GM12878 (cell line): ENCODE data around the gene CYP3A7. TPM values are rescaled to one million over a fixed set of nuclear protein-coding genes. Genes with fewer than 3 reads are reported as not detected.

ENCODE experiments used
- ATAC-seq: fragments of 200-7000 bp; cut with Tn5 transposase; 3 replicates; pipeline ENCODE4 v1.9.1; 2020; ENCODE audit warnings: mild to moderate bottlenecking, moderate library complexity
- BruUV-seq: library from RNA; stranded (reverse); fragments of 400-500 nt; replicated peaks from 2 replicates; lab custom pipeline; 2021; lab: Mats Ljungman, UMichigan
- CTCF ChIA-PET: fragments of 300-600 bp; sonication (Branson Sonifier 250); formaldehyde crosslinking; extraction: SDS; loops from one replicate; lab custom pipeline; 2021; ENCODE audit warnings: inconsistent platforms; lab: Yijun Ruan, JAX
- POLR2A ChIA-PET: fragments of 350-600 bp; formaldehyde crosslinking; extraction: SDS; loops from one replicate; lab custom pipeline; 2021; ENCODE audit warnings: inconsistent platforms; lab: Charles Lee
- RAD21 ChIA-PET: fragments of 300-600 bp; sonication (Branson Sonifier 250); formaldehyde crosslinking; loops from one replicate; lab custom pipeline; 2023; ENCODE audit warnings: antibody characterized with exemption; ENCODE audit not compliant: unreplicated experiment; lab: Charles Lee
- SMC1A ChIA-PET: fragments of 300-600 bp; sonication (Branson Sonifier 250); formaldehyde crosslinking; loops from one replicate; lab custom pipeline; 2023; ENCODE audit not compliant: unreplicated experiment, uncharacterized antibody; lab: Charles Lee
- DNase-seq: peaks from one replicate; pipeline ENCODE4 v3.0.0-alpha.2; 2011; ENCODE audit warnings: low read depth, low spot score
- FAIRE-seq: peaks from 3 replicates; lab custom pipeline; 2011; peaks lifted over from hg19 to GRCh38; lab: Jason Lieb, UNC
- H2AFZ ChIP-seq: 2 replicates; pipeline ENCODE4 v1.6.0; 2011; ENCODE audit warnings: low read depth, low read length, control low read depth; ENCODE audit not compliant: control insufficient read depth
- H3K27ac ChIP-seq: 2 replicates; pipeline ENCODE4 v1.5.1; 2011; ENCODE audit warnings: control low read depth; ENCODE audit not compliant: control insufficient read depth, insufficient read depth
- H3K27me3 ChIP-seq, 2 experiments: replicated peaks in 1 of 2; 2 replicates each; pipeline versions ENCODE4 v1.6.0 to v1.6.1; 2011; ENCODE audit warnings: low read length in 1 of 2; ENCODE audit not compliant: control insufficient read depth in 2 of 2, insufficient read depth in 2 of 2
- H3K36me3 ChIP-seq, 2 experiments: 2 replicates each; pipeline ENCODE4 v1.5.1; 2011; ENCODE audit warnings: low read length in 1 of 2; ENCODE audit not compliant: control insufficient read depth in 2 of 2, insufficient read depth in 2 of 2
- H3K4me1 ChIP-seq: 2 replicates; pipeline ENCODE4 v1.6.1; 2011; ENCODE audit warnings: mild to moderate bottlenecking, low read length, moderate library complexity, mixed read lengths; ENCODE audit not compliant: control insufficient read depth, insufficient read depth
- H3K4me2 ChIP-seq: 2 replicates; pipeline ENCODE4 v1.6.0; 2011; ENCODE audit warnings: control low read depth; ENCODE audit not compliant: control insufficient read depth, insufficient read depth
- H3K4me3 ChIP-seq: fragments of 200-600 bp; sonication (generic); 2 replicates; pipeline ENCODE4 v1.5.1; 2016
- H3K79me2 ChIP-seq: 2 replicates; pipeline ENCODE4 v1.6.0; 2011; ENCODE audit warnings: low read length; ENCODE audit not compliant: control insufficient read depth, insufficient read depth
- H3K9ac ChIP-seq: 2 replicates; pipeline ENCODE4 v1.8.0; 2011; ENCODE audit warnings: low read length, control low read depth, mixed read lengths; ENCODE audit not compliant: control insufficient read depth, insufficient read depth
- H3K9me3 ChIP-seq: replicated peaks from 3 replicates; pipeline ENCODE4 v1.5.1; 2011; ENCODE audit warnings: mild to moderate bottlenecking, low read length; ENCODE audit not compliant: control insufficient read depth, insufficient read depth
- H4K20me1 ChIP-seq: 2 replicates; pipeline ENCODE4 v1.6.0; 2011; ENCODE audit not compliant: control insufficient read depth, insufficient read depth
- CBX3 ChIP-seq: fragments of 200-600 bp; sonication (generic); IDR thresholded peaks from 2 replicates; pipeline ENCODE4 v1.6.1; 2016; ENCODE audit warnings: low read depth, borderline replicate concordance
- CBX5 ChIP-seq: sonication (generic); IDR thresholded peaks from 2 replicates; pipeline ENCODE4 v1.6.1; 2016; ENCODE audit warnings: low read depth, moderate library complexity, mild to moderate bottlenecking, inconsistent platforms
- FOXK2 ChIP-seq: fragments of 450-650 bp; IDR thresholded peaks from 2 replicates; pipeline ENCODE4 v1.6.1; 2017; ENCODE audit warnings: mild to moderate bottlenecking, moderate library complexity
- POLR2A ChIP-seq: IDR thresholded peaks from 2 replicates; pipeline ENCODE4 v1.6.1; 2011; ENCODE audit warnings: low read depth, mild to moderate bottlenecking, low read length
- RAD51 ChIP-seq: fragments of 450-650 bp; IDR thresholded peaks from 2 replicates; pipeline ENCODE4 v1.6.1; 2016; ENCODE audit warnings: moderate library complexity, mild to moderate bottlenecking, inconsistent platforms
- RUNX3 ChIP-seq: IDR thresholded peaks from 2 replicates; pipeline ENCODE4 v1.6.1; 2012; ENCODE audit warnings: low read length, inconsistent platforms
- SMAD1 ChIP-seq: fragments of 450-650 bp; IDR thresholded peaks from 2 replicates; pipeline ENCODE4 v1.6.1; 2018; ENCODE audit warnings: mild to moderate bottlenecking, low read depth; ENCODE audit not compliant: partially characterized antibody
- SREBF2 ChIP-seq: IDR thresholded peaks from 2 replicates; pipeline ENCODE4 v1.6.1; 2012; ENCODE audit warnings: mild to moderate bottlenecking, low read length
- YBX1 ChIP-seq: fragments of 450-650 bp; IDR thresholded peaks from 2 replicates; pipeline ENCODE4 v1.6.1; 2016; ENCODE audit warnings: antibody characterized with exemption
- WGBS: methylation state at CpG from one replicate; pipeline ENCODE4 v1.1.6; 2016; ENCODE audit warnings: low lambda C conversion rate; ENCODE audit not compliant: insufficient replicate concordance, insufficient coverage; ENCODE audit errors: missing lambda C conversion rate; 5-methylcytosine and 5-hydroxymethylcytosine counted together
- in situ Hi-C: fragments of 300-500 bp; cut with MboI; formaldehyde crosslinking; loops from 9 replicates; pipeline ENCODE4 v1.14.3; 2018; ENCODE audit warnings: mixed read lengths
- intact Hi-C: fragments of 100-400 bp; cut with micrococcal nuclease; formaldehyde crosslinking; loops from one replicate; pipeline ENCODE4 v1.14.2; 2022; ENCODE audit not compliant: unreplicated experiment
- polyA plus RNA-seq, 11 experiments: library from polyadenylated mRNA; depleted of rRNA in 4 of 11; unstranded in 6 of 11; stranded (reverse) in 5 of 11; fragments of >200 nt; fragmentation: Nextera tagmentation in 4 of 11; fragmentation: Illumina TruSeq in 1 of 11; extraction: Ambion mirVana in 4 of 11; extraction: Trizol in 1 of 11; gene quantifications; 1 replicate in 1 of 11; 2 replicates in 10 of 11; pipeline versions ENCODE4 v1.2.1 to v1.2.3, GENCODE V29; 2011 to 2016; ENCODE audit warnings: inconsistent platforms in 2 of 11, missing spikeins in 2 of 11, low read depth in 1 of 11
- total RNA-seq, 4 experiments: library from RNA; depleted of rRNA in 3 of 4; stranded (reverse); fragments of >200 nt in 3 of 4; fragmentation: Illumina TruSeq in 1 of 4; extraction: Trizol in 1 of 4; gene quantifications; 2 replicates each; pipeline versions ENCODE4 v1.2.1 to v1.2.3, GENCODE V29; 2013 to 2021
- TF ChIP-seq, protein P1 (sequence below): fragments of 450-650 bp; IDR thresholded peaks from 2 replicates; pipeline ENCODE4 v1.6.1; 2017; ENCODE audit warnings: mild to moderate bottlenecking, low read depth, inconsistent platforms; ENCODE audit not compliant: poor library complexity, severe bottlenecking

The CYP3A7 gene
- total and polyA plus RNA-seq, 10 of the 15 experiments (the other 5 are each of a cell fraction or from before 2014, with no cell fraction given) = 0.05 to 0.11 (median 0.06) TPM; not detected in 7

DNA sequence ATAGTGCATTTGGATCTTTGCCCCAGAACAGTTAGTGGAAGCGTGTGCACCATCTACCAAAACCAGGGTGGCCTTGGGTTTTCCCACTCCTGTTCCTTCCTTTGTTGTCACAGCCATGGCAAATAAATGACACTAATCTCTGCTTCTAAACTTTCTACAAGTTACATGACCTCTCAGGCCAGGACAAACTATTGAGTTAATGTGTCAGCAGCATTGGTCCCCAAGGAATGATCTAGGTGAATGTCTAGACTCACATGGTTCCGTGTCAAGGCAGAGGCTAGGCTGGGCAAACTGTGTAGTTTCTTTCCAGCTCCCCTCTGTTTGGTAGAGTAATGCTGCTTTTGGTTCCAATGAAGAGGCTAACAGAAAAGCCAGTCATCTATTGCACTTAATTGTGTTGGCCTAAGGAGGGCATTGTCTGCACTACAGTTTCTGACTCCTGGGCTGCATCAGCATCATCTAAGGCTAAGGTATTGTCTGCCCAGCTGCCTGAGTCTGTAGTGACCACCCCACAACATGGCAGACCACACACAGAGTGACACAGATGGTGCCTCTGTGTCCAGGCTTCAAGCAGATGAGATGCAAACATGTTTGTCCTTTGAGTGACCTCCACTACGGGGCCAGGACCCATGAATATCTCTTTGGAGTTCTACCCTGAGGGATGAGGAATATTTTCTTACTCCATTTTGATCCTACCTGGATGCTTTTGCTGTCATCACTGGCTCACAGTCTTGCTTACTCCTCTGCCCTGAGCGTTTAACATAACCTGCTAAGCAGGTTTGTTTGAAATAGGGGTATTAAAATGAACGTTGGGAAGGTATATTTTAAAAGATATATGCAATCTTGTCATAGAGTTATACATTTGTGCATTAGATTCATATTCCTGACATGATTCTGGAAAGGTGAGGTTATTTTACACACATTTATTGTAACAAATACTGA lies 47.3 kb upstream of the CYP3A7 start:
- no TSS peak for BruUV-seq
- RAD21 ChIA-PET = no interaction called here
- no peak overlapping the region for H3K9ac ChIP-seq
- in situ Hi-C loops = no loop called here
- no peak for TF ChIP-seq FOXK2
- TF ChIP-seq CBX3 = no peak
- no peak for TF ChIP-seq SREBF2
- TF ChIP-seq RUNX3 = no peak
- no peak for TF ChIP-seq RAD51
- TF ChIP-seq POLR2A = no peak
- no peak for TF ChIP-seq SMAD1
- no peak for TF ChIP-seq CBX5
- no peak for TF ChIP-seq YBX1
- TF ChIP-seq, protein P1, sequence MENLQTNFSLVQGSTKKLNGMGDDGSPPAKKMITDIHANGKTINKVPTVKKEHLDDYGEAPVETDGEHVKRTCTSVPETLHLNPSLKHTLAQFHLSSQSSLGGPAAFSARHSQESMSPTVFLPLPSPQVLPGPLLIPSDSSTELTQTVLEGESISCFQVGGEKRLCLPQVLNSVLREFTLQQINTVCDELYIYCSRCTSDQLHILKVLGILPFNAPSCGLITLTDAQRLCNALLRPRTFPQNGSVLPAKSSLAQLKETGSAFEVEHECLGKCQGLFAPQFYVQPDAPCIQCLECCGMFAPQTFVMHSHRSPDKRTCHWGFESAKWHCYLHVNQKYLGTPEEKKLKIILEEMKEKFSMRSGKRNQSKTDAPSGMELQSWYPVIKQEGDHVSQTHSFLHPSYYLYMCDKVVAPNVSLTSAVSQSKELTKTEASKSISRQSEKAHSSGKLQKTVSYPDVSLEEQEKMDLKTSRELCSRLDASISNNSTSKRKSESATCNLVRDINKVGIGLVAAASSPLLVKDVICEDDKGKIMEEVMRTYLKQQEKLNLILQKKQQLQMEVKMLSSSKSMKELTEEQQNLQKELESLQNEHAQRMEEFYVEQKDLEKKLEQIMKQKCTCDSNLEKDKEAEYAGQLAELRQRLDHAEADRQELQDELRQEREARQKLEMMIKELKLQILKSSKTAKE = no peak
- TF ChIP-seq, all 136 proteins: peak for 0
- CTCF ChIA-PET = no interaction called here
- intact Hi-C loops = no loop called here
- DNase-seq (no peak), FAIRE-seq (no peak), ATAC-seq (no peak)
- H3K79me2 ChIP-seq = no peaks in the 10 kb centered on the region
- H3K27ac ChIP-seq = no peak overlapping the region
- H3K9me3 ChIP-seq = no peaks in the 10 kb centered on the region; the same call in 2 of the 3 replicates
- H3K4me2 ChIP-seq = no peak overlapping the region
- H4K20me1 ChIP-seq = no peaks in the 10 kb centered on the region
- H3K27me3 ChIP-seq = peaks cover 2 to 3% of the 10 kb centered on the region in 2 experiments; a peak in 2 of 4 replicates
- H2AFZ ChIP-seq = no peak overlapping the region
- WGBS = 10% methylated on average over 5 of the region's 5 CpGs
- no peaks in the 10 kb centered on the region for H3K36me3 ChIP-seq
- SMC1A ChIA-PET = no interaction called here
- POLR2A ChIA-PET = no interaction called here
- no peaks in the 10 kb centered on the region for H3K4me1 ChIP-seq
- H3K4me3 ChIP-seq = no peak overlapping the region
